ENCODE results near the gene NUDT1. TPM values are rescaled to one million over a fixed set of nuclear protein-coding genes. Genes with fewer than 3 reads are reported as not detected.

NUDT1 gene
- total RNA-seq, 6 donors from 2014 or later: 6.3 to 23.2 (median 13.9) TPM

DNA sequence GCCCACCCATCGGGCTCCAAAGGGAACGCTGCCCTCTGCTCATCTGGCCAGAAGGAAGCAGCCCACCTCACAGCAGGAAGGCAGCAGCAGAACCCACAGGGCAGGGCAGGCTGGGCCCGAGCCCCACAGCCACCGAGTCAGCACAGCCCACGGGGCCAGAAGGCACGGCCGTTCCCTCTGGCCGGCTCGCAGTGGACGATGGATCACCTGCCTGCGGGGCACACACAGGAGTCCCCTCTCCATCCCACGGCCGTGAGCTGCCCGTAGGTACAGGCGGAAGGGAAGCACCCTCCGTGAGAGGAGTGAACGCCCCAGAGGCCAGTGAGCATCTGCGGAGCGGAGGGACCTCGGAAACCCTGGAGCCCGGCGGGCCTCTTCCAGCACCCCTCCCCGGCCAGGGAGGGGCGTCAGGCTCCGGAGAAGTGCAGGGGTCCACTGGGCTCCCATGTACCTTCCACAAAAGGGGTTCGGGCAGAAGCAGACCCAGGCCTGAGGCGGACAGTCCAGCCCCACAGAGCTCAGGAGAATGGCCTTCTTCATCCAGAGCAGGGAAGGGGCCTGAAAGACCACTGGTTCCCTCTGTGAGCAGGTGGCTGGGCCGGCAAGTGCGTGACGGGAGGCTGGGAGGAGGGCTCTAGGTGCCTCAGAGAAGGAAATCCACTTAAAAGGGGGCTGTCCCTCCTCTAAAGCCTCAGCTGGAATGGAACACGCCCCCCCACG is 11.7 kb downstream of the NUDT1 start:
- 92% methylated on average over 13 to 29 of the region's 32 CpGs for WGBS, 2 donors
- H3K9me3 ChIP-seq: no peaks in the 10 kb centered on the region
- H3K4me1 ChIP-seq: peaks cover 5 to 16% (median 14%) of the 10 kb centered on the region in 4 donors
- TF ChIP-seq POLR2AphosphoS5 (IDR thresholded peaks at IDR 0.05): no peak
- H3K4me3 ChIP-seq: no peak overlapping the region
- H3K27me3 ChIP-seq: no peaks in the 10 kb centered on the region
- H3K27ac ChIP-seq: no peak overlapping the region
- no peak for ATAC-seq (ENCODE audit: low FRiP score in 2 of 2)
- peak in 1 of 2 donors; percentile 79 for DNase-seq
- H3K36me3 ChIP-seq: peaks cover 10 to 39% (median 29%) of the 10 kb centered on the region in 4 donors

DNA sequence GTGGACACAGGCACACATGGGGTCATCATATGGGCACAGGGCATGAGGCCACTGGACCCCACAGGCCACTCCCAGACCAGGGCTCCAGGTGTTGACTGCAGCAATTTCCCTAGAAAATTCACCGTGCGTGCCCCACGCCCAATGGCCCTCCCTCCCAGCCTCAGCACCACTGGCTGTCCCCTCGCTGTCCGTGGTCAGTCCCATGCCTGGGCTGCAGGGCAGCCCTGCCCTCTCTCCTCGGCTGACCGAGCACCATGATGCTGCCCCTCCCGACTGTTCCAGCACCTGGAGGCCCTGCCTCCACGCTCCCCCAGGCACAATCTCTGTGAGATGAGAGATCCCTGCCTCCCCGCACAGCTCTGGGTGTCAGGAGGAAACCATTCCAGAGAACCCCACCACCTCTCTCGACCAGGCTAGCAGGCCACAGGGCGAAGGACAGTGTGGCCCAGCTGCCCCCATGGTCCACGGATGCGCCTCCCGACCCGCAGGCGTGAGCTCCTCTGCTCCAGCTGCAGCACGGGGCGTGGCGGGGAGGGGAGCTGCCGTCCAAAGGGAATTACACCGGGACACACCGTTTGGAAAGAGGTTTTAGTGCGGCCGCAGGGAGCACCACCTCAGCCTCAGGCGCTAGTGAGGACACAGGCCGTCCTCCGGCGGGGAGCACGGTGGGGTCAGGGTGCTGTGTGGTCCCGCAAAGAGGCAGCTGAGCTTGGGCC is 12.6 kb downstream of the NUDT1 start:
- no peaks in the 10 kb centered on the region for H3K27me3 ChIP-seq
- ATAC-seq (ENCODE audit: low FRiP score in 2 of 2): no peak
- H3K27ac ChIP-seq: no peak overlapping the region
- H3K4me1 ChIP-seq: peaks cover 0 to 15% (median 9%) of the 10 kb centered on the region in 4 donors
- H3K9me3 ChIP-seq: no peaks in the 10 kb centered on the region
- TF ChIP-seq, protein P1, sequence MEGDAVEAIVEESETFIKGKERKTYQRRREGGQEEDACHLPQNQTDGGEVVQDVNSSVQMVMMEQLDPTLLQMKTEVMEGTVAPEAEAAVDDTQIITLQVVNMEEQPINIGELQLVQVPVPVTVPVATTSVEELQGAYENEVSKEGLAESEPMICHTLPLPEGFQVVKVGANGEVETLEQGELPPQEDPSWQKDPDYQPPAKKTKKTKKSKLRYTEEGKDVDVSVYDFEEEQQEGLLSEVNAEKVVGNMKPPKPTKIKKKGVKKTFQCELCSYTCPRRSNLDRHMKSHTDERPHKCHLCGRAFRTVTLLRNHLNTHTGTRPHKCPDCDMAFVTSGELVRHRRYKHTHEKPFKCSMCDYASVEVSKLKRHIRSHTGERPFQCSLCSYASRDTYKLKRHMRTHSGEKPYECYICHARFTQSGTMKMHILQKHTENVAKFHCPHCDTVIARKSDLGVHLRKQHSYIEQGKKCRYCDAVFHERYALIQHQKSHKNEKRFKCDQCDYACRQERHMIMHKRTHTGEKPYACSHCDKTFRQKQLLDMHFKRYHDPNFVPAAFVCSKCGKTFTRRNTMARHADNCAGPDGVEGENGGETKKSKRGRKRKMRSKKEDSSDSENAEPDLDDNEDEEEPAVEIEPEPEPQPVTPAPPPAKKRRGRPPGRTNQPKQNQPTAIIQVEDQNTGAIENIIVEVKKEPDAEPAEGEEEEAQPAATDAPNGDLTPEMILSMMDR (IDR thresholded peaks at IDR 0.05): no peak
- TF ChIP-seq EP300 (IDR thresholded peaks at IDR 0.05): no peak
- no peak for TF ChIP-seq POLR2A (IDR thresholded peaks at IDR 0.05)
- 80 to 92% methylated on average over 1 to 30 of the region's 31 CpGs for WGBS, 2 donors
- peak in 1 of 2 donors; percentile 81 for DNase-seq
- peaks cover 10 to 39% (median 29%) of the 10 kb centered on the region in 4 donors for H3K36me3 ChIP-seq
- H3K4me3 ChIP-seq: no peak overlapping the region

GRCh38 chr7:2255145-2256139 is 13.4 kb downstream of the NUDT1 start:
- TF ChIP-seq EP300 (IDR thresholded peaks at IDR 0.05): no peak
- no peak for TF ChIP-seq POLR2AphosphoS5 (IDR thresholded peaks at IDR 0.05)
- TF ChIP-seq POLR2A (IDR thresholded peaks at IDR 0.05): no peak
- TF ChIP-seq, protein P1 (IDR thresholded peaks at IDR 0.05): no peak
- Histone ChIP-seq H3K27me3 (no peaks in the 10 kb centered on the region), H3K4me3 (no peak overlapping the region), H3K4me1 (peaks cover 0 to 22% (median 9%) of the 10 kb centered on the region in 4 donors), H3K9me3 (no peaks in the 10 kb centered on the region), H3K27ac (no peak overlapping the region), H3K36me3 (peaks cover 10 to 39% (median 29%) of the 10 kb centered on the region in 4 donors)
- DNase-seq: no peak
- ATAC-seq (ENCODE audit: low FRiP score in 2 of 2): no peak
- 88 to 90% methylated on average over 28 to 33 of the region's 33 CpGs for WGBS, 2 donors

GRCh38 chr7:2256306-2257045 is 14.4 kb downstream of the NUDT1 start:
- Histone ChIP-seq H3K4me3 (no peak overlapping the region), H3K36me3 (peaks cover 10 to 39% (median 29%) of the 10 kb centered on the region in 4 donors), H3K9me3 (no peaks in the 10 kb centered on the region), H3K27ac (no peak overlapping the region), H3K27me3 (no peaks in the 10 kb centered on the region), H3K4me1 (peaks cover 0 to 31% (median 14%) of the 10 kb centered on the region in 4 donors)
- TF ChIP-seq POLR2A (IDR thresholded peaks at IDR 0.05): no peak
- TF ChIP-seq, protein P1 (IDR thresholded peaks at IDR 0.05): no peak
- no peak for TF ChIP-seq EP300 (IDR thresholded peaks at IDR 0.05)
- TF ChIP-seq POLR2AphosphoS5 (IDR thresholded peaks at IDR 0.05): no peak
- WGBS, 2 donors: 95 to 96% methylated on average over 28 to 40 of the region's 44 CpGs
- no peak for DNase-seq
- no peak for ATAC-seq (ENCODE audit: low FRiP score in 2 of 2)

All from upper lobe of left lung (tissue), 6 donors.